IMR-90 (cell line): ENCODE measurements around the gene FBXO40. TPM values are rescaled to one million over a fixed set of nuclear protein-coding genes. Genes with fewer than 3 reads are reported as not detected.
A peak's percentile ranks its signal among the peaks of the same experiment; 100 is the strongest.

Experiments
- ATAC-seq: fragments of 200-7000 bp; cut with Tn5 transposase; 2 replicates; pipeline ENCODE4 v1.9.1; 2020; ENCODE audit warnings: low read depth, mild to moderate bottlenecking, moderate library complexity
- BruUV-seq: library from RNA; stranded (reverse); fragments of 400-500 nt; replicated peaks from 2 replicates; lab custom pipeline; 2021; lab: Mats Ljungman, UMichigan
- CTCF ChIA-PET: fragments of 300-600 bp; formaldehyde crosslinking; extraction: SDS; loops from one replicate; lab custom pipeline; 2021; ENCODE audit warnings: antibody characterized with exemption; lab: Yijun Ruan, JAX
- POLR2A ChIA-PET: fragments of 300-600 bp; sonication (Branson Sonifier 250); formaldehyde crosslinking; loops from one replicate; lab custom pipeline; 2022; ENCODE audit warnings: antibody characterized with exemption; ENCODE audit not compliant: unreplicated experiment; lab: Charles Lee
- DNase-seq: peaks from one replicate; pipeline ENCODE4 v3.0.0; 2013
- H2AFZ ChIP-seq: replicated peaks from 2 replicates; pipeline ENCODE3; 2013; ENCODE audit warnings: low read length, mild to moderate bottlenecking; ENCODE audit not compliant: poor library complexity
- H2AK5ac ChIP-seq: 2 replicates; pipeline ENCODE4 v1.6.1; 2013; ENCODE audit warnings: low read depth, low read length, inconsistent platforms
- H2AK9ac ChIP-seq: replicated peaks from 2 replicates; pipeline ENCODE3; 2013; ENCODE audit warnings: mild to moderate bottlenecking, low read depth, low read length, moderate library complexity; ENCODE audit not compliant: poor library complexity
- H2BK120ac ChIP-seq: 2 replicates; pipeline ENCODE4 v1.6.1; 2013; ENCODE audit warnings: low read depth, low read length, inconsistent platforms
- H2BK15ac ChIP-seq: 3 replicates; pipeline ENCODE4 v1.6.1; 2013; ENCODE audit warnings: low read depth, low read length, inconsistent platforms
- H2BK20ac ChIP-seq: 2 replicates; pipeline ENCODE4 v1.6.1; 2013; ENCODE audit warnings: low read depth, mild to moderate bottlenecking, inconsistent platforms, low read length, moderate library complexity
- H2BK5ac ChIP-seq: 2 replicates; pipeline ENCODE4 v1.6.1; 2013; ENCODE audit warnings: mild to moderate bottlenecking, low read depth, low read length, inconsistent platforms; ENCODE audit not compliant: poor library complexity, severe bottlenecking
- H3K14ac ChIP-seq: replicated peaks from 2 replicates; pipeline ENCODE4 v1.6.1; 2013; ENCODE audit warnings: low read depth, low read length, inconsistent platforms
- H3K18ac ChIP-seq: 2 replicates; pipeline ENCODE4 v1.6.1; 2013; ENCODE audit warnings: low read depth, low read length, control low read depth
- H3K23ac ChIP-seq: 2 replicates; pipeline ENCODE4 v1.6.1; 2013; ENCODE audit warnings: low read depth, low read length, inconsistent platforms
- H3K27ac ChIP-seq: 2 replicates; pipeline ENCODE4 v1.5.1; 2013; ENCODE audit warnings: mild to moderate bottlenecking, control low read depth, low read length; ENCODE audit not compliant: insufficient read depth
- H3K27me3 ChIP-seq: 2 replicates; pipeline ENCODE4 v1.6.1; 2013; ENCODE audit warnings: low read length; ENCODE audit not compliant: control insufficient read depth, insufficient read depth
- H3K36me3 ChIP-seq: 2 replicates; pipeline ENCODE4 v1.6.1; 2013; ENCODE audit warnings: low read length, mixed read lengths; ENCODE audit not compliant: control insufficient read depth, insufficient read depth
- H3K4ac ChIP-seq: 2 replicates; pipeline ENCODE4 v1.6.1; 2013; ENCODE audit warnings: low read depth, low read length, inconsistent platforms
- H3K4me1 ChIP-seq: 2 replicates; pipeline ENCODE4 v1.6.1; 2013; ENCODE audit warnings: low read length, mixed read lengths; ENCODE audit not compliant: control insufficient read depth, insufficient read depth
- H3K4me2 ChIP-seq: 2 replicates; pipeline ENCODE4 v1.6.1; 2013; ENCODE audit warnings: low read depth, mild to moderate bottlenecking, control low read depth, low read length, moderate library complexity
- H3K4me3 ChIP-seq: 2 replicates; pipeline ENCODE4 v1.5.1; 2013; ENCODE audit warnings: low read depth, mild to moderate bottlenecking, control low read depth, low read length, moderate library complexity; ENCODE audit not compliant: insufficient read depth
- H3K56ac ChIP-seq: 2 replicates; pipeline ENCODE4 v1.6.1; 2013; ENCODE audit warnings: low read length, inconsistent platforms; ENCODE audit not compliant: insufficient read depth; ENCODE audit errors: extremely low read depth
- H3K79me1 ChIP-seq, 2 experiments: 2 replicates each; pipeline ENCODE4 v1.6.1; 2013; ENCODE audit warnings: low read length in 2 of 2, inconsistent platforms in 1 of 2, low read depth in 1 of 2
- H3K9ac ChIP-seq: 2 replicates; pipeline ENCODE4 v1.6.1; 2013; ENCODE audit warnings: low read depth, low read length, control low read depth
- H3K9me1 ChIP-seq: 2 replicates; pipeline ENCODE4 v1.6.1; 2013; ENCODE audit warnings: low read length, inconsistent platforms; ENCODE audit not compliant: insufficient read depth
- H3K9me3 ChIP-seq: 2 replicates; pipeline ENCODE4 v1.6.1; 2013; ENCODE audit warnings: low read length; ENCODE audit not compliant: control insufficient read depth, insufficient read depth
- H4K20me1 ChIP-seq: 2 replicates; pipeline ENCODE4 v1.6.1; 2013; ENCODE audit warnings: low read length, inconsistent platforms; ENCODE audit not compliant: insufficient read depth
- H4K5ac ChIP-seq: 2 replicates; pipeline ENCODE4 v1.6.1; 2013; ENCODE audit warnings: mild to moderate bottlenecking, low read depth, low read length, control low read depth
- H4K8ac ChIP-seq, 2 experiments: 2 replicates each; pipeline ENCODE4 v1.6.1; 2013; ENCODE audit warnings: low read depth in 2 of 2, low read length in 2 of 2, control low read depth in 1 of 2, inconsistent platforms in 1 of 2
- H4K91ac ChIP-seq: 2 replicates; pipeline ENCODE4 v1.6.1; 2013; ENCODE audit warnings: low read depth, low read length, inconsistent platforms; ENCODE audit not compliant: insufficient read depth
- CEBPB ChIP-seq: IDR thresholded peaks from 2 replicates; pipeline ENCODE4 v1.6.1; 2012; ENCODE audit warnings: low read depth, low read length, improper control_type of control experiment
- FOS ChIP-seq: fragments of 150-350 bp; IDR thresholded peaks from 2 replicates; pipeline ENCODE4 v1.6.1; 2016; ENCODE audit warnings: low read depth, low read length
- MXI1 ChIP-seq: IDR thresholded peaks from 2 replicates; pipeline ENCODE4 v1.6.1; 2012; ENCODE audit warnings: low read depth, mild to moderate bottlenecking, low read length, moderate library complexity, borderline replicate concordance
- RCOR1 ChIP-seq: IDR thresholded peaks from 2 replicates; pipeline ENCODE4 v1.6.1; 2012; ENCODE audit warnings: mild to moderate bottlenecking, low read length, improper control_type of control experiment; ENCODE audit not compliant: insufficient replicate concordance
- dilution Hi-C: fragments of 300-500 bp; cut with HindIII; formaldehyde crosslinking; loops from one replicate; pipeline ENCODE4 v1.14.3; 2018; ENCODE audit warnings: low sequenced_read_pairs; ENCODE audit not compliant: unreplicated experiment
- in situ Hi-C: fragments of 300-500 bp; cut with MboI; formaldehyde crosslinking; loops from 3 replicates; pipeline ENCODE4 v1.14.3; 2019; ENCODE audit warnings: low sequenced_read_pairs, inconsistent platforms, mixed read lengths
- intact Hi-C: fragments of 100-400 bp; cut with micrococcal nuclease; formaldehyde crosslinking; loops from 2 replicates; pipeline ENCODE4 v1.10.0; 2022
- polyA plus RNA-seq, 3 experiments: library from polyadenylated mRNA; depleted of rRNA; stranded (reverse); fragments of >200 nt; gene quantifications; 2 replicates each; pipeline ENCODE4 v1.2.3, GENCODE V29; 2012; ENCODE audit warnings: low replicate concordance in 1 of 3
- total RNA-seq: library from RNA; depleted of rRNA; stranded (reverse); fragments of >200 nt; gene quantifications from 2 replicates; pipeline ENCODE4 v1.2.3, GENCODE V29; 2012

Gene FBXO40
- total and polyA plus RNA-seq, 2 of the 4 experiments (the other 2 are of a cell fraction) = not detected

- TF ChIP-seq FOS (peak; percentile 4; the same call in 1 of the 2 replicates), RCOR1 (no peak), MXI1 (no peak), CEBPB (no peak)
- CTCF ChIA-PET = no interaction called here
- no peak overlapping the region for H2AK9ac ChIP-seq
- no peak overlapping the region for H4K5ac ChIP-seq
- H4K91ac ChIP-seq = no peak overlapping the region
- no peak overlapping the region for H2BK20ac ChIP-seq
- no peaks in the 10 kb centered on the region for H3K36me3 ChIP-seq
- H3K4me2 ChIP-seq = no peak overlapping the region
- H3K4ac ChIP-seq = no peak overlapping the region
- H3K27ac ChIP-seq = no peak overlapping the region
- H3K9ac ChIP-seq = no peak overlapping the region
- no peaks in the 10 kb centered on the region for H3K4me1 ChIP-seq
- H3K56ac ChIP-seq = no peak overlapping the region
- H4K20me1 ChIP-seq = no peaks in the 10 kb centered on the region
- intact Hi-C loops = no loop called here
- DNase-seq = peak; percentile 22
- no peak overlapping the region for H2AK5ac ChIP-seq
- H3K9me1 ChIP-seq = no peaks in the 10 kb centered on the region
- no peaks in the 10 kb centered on the region for H3K79me1 ChIP-seq
- in situ Hi-C loops = no loop called here
- no peak overlapping the region for H2BK120ac ChIP-seq
- H2BK5ac ChIP-seq = no peak overlapping the region
- no peak overlapping the region for H3K4me3 ChIP-seq
- POLR2A ChIA-PET = no interaction called here
- H3K14ac ChIP-seq = no peak overlapping the region
- no peaks in the 10 kb centered on the region; the same call in 1 of the 2 replicates for H3K27me3 ChIP-seq
- no peak overlapping the region for H2AFZ ChIP-seq
- dilution Hi-C loops = no loop called here
- H3K9me3 ChIP-seq = no peaks in the 10 kb centered on the region
- H3K23ac ChIP-seq = no peak overlapping the region
- no TSS peak for BruUV-seq
- ATAC-seq = peak; percentile 35; the same call in 1 of the 2 replicates
- no peak overlapping the region for H4K8ac ChIP-seq
- H2BK15ac ChIP-seq = no peak overlapping the region
- H3K18ac ChIP-seq = no peak overlapping the region
These were observed 56.5 kb downstream of the FBXO40 start for GRCh38 chr3:121649645-121650044.
